ENCODE data around the gene PLXDC2.
A peak's percentile ranks its signal among the peaks of the same experiment; 100 is the strongest.

The PLXDC2 gene

DNA sequence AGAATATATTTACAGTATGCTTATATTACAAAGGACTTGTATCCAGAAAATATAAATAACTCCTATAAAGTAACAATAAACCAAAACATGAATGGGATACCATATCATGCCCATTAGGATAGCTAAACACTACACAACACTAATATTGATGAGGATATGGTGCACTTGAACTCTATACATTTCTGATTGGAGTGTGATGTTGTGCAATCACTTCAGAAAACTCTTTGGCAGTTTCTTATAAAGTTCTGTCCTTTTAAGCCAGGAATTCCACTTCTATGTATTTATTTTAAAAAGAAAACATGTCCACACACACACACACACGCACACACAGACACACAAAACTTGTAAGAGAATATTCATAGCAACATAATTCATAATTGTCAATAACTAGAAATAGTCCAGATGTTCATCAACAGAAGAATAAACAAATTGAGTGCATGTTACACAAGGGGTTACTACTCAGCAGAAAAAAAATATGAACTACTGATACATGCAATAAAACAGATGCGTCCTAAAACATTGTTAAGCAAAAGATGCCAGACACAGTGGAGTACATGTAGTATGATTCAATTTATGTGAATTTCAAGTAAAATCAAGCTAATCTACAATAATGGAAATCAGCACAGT lies 416.0 kb downstream of the PLXDC2 start:
- DNase-seq (ENCODE audit: insufficient read length, low spot score) (no peak), FAIRE-seq (no peak)
- TF ChIP-seq, protein P1, sequence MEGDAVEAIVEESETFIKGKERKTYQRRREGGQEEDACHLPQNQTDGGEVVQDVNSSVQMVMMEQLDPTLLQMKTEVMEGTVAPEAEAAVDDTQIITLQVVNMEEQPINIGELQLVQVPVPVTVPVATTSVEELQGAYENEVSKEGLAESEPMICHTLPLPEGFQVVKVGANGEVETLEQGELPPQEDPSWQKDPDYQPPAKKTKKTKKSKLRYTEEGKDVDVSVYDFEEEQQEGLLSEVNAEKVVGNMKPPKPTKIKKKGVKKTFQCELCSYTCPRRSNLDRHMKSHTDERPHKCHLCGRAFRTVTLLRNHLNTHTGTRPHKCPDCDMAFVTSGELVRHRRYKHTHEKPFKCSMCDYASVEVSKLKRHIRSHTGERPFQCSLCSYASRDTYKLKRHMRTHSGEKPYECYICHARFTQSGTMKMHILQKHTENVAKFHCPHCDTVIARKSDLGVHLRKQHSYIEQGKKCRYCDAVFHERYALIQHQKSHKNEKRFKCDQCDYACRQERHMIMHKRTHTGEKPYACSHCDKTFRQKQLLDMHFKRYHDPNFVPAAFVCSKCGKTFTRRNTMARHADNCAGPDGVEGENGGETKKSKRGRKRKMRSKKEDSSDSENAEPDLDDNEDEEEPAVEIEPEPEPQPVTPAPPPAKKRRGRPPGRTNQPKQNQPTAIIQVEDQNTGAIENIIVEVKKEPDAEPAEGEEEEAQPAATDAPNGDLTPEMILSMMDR (IDR thresholded peaks at IDR 0.05; ENCODE audit: insufficient read depth, missing control alignments), result no peak

DNA sequence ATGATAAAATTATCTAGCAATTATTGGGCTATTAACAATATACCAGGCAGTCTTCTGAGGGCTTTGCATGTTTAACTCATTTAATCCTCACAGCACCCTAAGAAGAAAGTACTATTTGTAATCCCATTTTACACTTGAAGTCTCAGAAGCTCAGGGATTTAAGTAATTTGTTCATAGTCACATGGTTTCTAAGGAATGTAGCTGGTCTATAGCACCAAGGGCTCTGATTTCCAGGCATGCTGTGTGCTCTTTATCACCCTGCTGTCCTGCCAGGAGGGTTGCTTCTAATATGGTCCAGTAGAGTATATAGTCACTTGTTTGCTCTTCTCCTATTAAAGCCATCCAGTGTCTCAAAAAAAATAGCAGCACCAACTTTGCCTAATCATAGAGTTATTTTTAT lies 417.2 kb downstream of the PLXDC2 start:
- DNase-seq (ENCODE audit: insufficient read length, low spot score) (no peak), FAIRE-seq (no peak)
- TF ChIP-seq, protein P1 (IDR thresholded peaks at IDR 0.05; ENCODE audit: insufficient read depth, missing control alignments), result no peak

DNA sequence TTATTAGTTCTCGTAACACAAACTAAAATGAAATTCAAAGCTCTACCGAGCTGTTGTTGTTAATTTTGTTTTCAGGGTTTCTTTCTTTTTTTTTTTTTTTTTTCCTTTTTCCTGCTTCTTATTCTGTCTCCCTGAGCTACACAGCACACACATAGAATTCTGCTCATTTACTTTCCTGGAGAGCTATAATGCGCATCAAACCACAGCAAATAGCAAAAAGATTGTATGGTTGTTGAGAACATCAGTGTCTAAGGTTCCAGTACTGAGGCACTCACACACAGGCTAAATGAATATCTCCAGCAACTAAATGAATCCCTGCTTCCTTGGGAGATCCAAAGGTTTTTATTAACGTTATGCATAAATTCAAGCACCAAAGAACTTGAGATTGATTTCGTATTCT lies 418.3 kb downstream of the PLXDC2 start:
- FAIRE-seq (no peak), DNase-seq (ENCODE audit: insufficient read length, low spot score) (no peak)
- TF ChIP-seq, protein P1 (IDR thresholded peaks at IDR 0.05; ENCODE audit: insufficient read depth, missing control alignments), result no peak

GRCh38 chr10:20237091-20237570 lies 420.9 kb downstream of the PLXDC2 start:
- TF ChIP-seq, protein P1 (IDR thresholded peaks at IDR 0.05; ENCODE audit: insufficient read depth, missing control alignments), result no peak
- peak; percentile 6 for FAIRE-seq

DNA sequence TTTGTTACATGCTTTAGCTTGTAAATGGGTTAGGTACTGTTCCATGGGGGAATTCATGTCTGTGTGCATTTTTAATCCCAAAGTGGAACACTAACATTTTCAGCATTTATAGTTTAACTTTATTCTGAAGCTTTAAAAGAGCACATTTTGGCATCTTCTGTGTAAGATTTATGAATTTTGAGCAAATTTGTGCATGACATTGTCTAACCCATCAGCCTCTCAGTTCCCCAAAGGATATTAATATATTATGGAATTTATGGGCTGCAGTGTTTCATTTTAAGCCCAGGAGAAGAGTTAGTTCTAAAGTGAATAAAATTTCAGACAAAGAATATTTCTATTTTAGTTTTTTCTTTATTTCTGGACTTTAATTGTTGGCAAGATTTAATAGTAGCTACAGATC lies 421.4 kb downstream of the PLXDC2 start:
- DNase-seq (ENCODE audit: insufficient read length, low spot score) (no peak), FAIRE-seq (no peak)
- TF ChIP-seq, protein P1 (IDR thresholded peaks at IDR 0.05; ENCODE audit: insufficient read depth, missing control alignments), result no peak

More at GRCh38 chr10:20237091-20237570, 420.9 kb downstream of the PLXDC2 start:
- no peak for DNase-seq (ENCODE audit: insufficient read length, low spot score)

GRCh38 chr10:20240643-20241042 lies 424.4 kb downstream of the PLXDC2 start:
- TF ChIP-seq, protein P1 (IDR thresholded peaks at IDR 0.05; ENCODE audit: insufficient read depth, missing control alignments), result no peak
- no peak for FAIRE-seq
- no peak for DNase-seq (ENCODE audit: insufficient read length, low spot score)

GRCh38 chr10:20247454-20247853 lies 431.2 kb downstream of the PLXDC2 start:
- TF ChIP-seq, protein P1 (IDR thresholded peaks at IDR 0.05; ENCODE audit: insufficient read depth, missing control alignments), result no peak
- no peak for DNase-seq (ENCODE audit: insufficient read length, low spot score)
- FAIRE-seq, result no peak

Measured in D721Med (cell line).